Lower leg skin (tissue), 4 donors: ENCODE data around the gene DDC. TPM values are rescaled to one million over a fixed set of nuclear protein-coding genes. Genes with fewer than 3 reads are reported as not detected.

ENCODE experiments used
- DNase-seq, 2 donors: peaks; one replicate each; pipeline ENCODE4 v3.0.0-alpha.2; 2019; ENCODE audit warnings: low spot score in 2 of 2
- H3K4me3 ChIP-seq: fragments of 200-600 bp; sonication (generic); 2 replicates; pipeline ENCODE4 v1.5.1; 2017; ENCODE audit warnings: mild to moderate bottlenecking, low read depth; ENCODE audit not compliant: poor library complexity, severe bottlenecking
- CTCF ChIP-seq, 3 donors: fragments of 450-650 bp; IDR thresholded peaks; one replicate each; pipeline ENCODE4 v1.5.1; 2016; ENCODE audit warnings: antibody characterized with exemption in 3 of 3, mild to moderate bottlenecking in 3 of 3, moderate library complexity in 2 of 3
- POLR2A ChIP-seq, 2 donors: fragments of 450-650 bp; IDR thresholded peaks; one replicate each; pipeline ENCODE4 v1.6.1; 2016 to 2017; ENCODE audit warnings: antibody characterized with exemption in 2 of 2, mild to moderate bottlenecking in 1 of 2, moderate library complexity in 1 of 2
- WGBS, 2 donors: methylation state at CpG; one replicate each; pipeline ENCODE4 v1.1.5; 2018; 5-methylcytosine and 5-hydroxymethylcytosine counted together
- intact Hi-C: fragments of 100-400 bp; cut with DNase I; formaldehyde crosslinking; loops from one replicate; pipeline ENCODE4 v1.15.0; 2023; ENCODE audit warnings: low total_unique reads
- total RNA-seq, 4 donors: library from RNA; depleted of rRNA; stranded (reverse); fragments of >200 nt; gene quantifications; one replicate each; pipeline ENCODE4 v1.1.0, GENCODE V29; 2016

Gene DDC
- total RNA-seq, 4 donors from 2014 or later, result 1.2 TPM; not detected in 3

GRCh38 chr7:50508471-50508943 lies 56.7 kb downstream of the DDC start:
- WGBS, 2 donors, result 70 to 78% methylated on average over 5 of the region's 5 CpGs
- no peak for DNase-seq
- H3K4me3 ChIP-seq, result no peak overlapping the region
- no peak for TF ChIP-seq POLR2A (IDR thresholded peaks at IDR 0.05)
- no peak for TF ChIP-seq CTCF (IDR thresholded peaks at IDR 0.05)
- intact Hi-C loops, result no loop called here

- TF ChIP-seq POLR2A (IDR thresholded peaks at IDR 0.05) (no peak), CTCF (IDR thresholded peaks at IDR 0.05) (no peak)
- peak in 1 of 2 donors; percentile 68 for DNase-seq
Observed at GRCh38 chr7:50507898-50508470, 57.2 kb downstream of the DDC start.

GRCh38 chr7:50505553-50506210 lies 59.5 kb downstream of the DDC start:
- H3K4me3 ChIP-seq, result no peak overlapping the region
- DNase-seq, result peak in 1 of 2 donors; percentile 77
- intact Hi-C loops, result no loop called here
- 72 to 80% methylated on average over 10 of the region's 10 CpGs for WGBS, 2 donors
- TF ChIP-seq POLR2A (IDR thresholded peaks at IDR 0.05) (no peak), CTCF (IDR thresholded peaks at IDR 0.05) (no peak)

More at GRCh38 chr7:50507898-50508470, 57.2 kb downstream of the DDC start:
- no peak overlapping the region for H3K4me3 ChIP-seq
- intact Hi-C loops, result no loop called here
- 82 to 87% methylated on average over 7 of the region's 7 CpGs for WGBS, 2 donors

- TF ChIP-seq CTCF (IDR thresholded peaks at IDR 0.05) (no peak), POLR2A (IDR thresholded peaks at IDR 0.05) (no peak)
- 87% methylated on average over 12 of the region's 12 CpGs for WGBS, 2 donors
- intact Hi-C loops, result no loop called here
- H3K4me3 ChIP-seq, result no peak overlapping the region
- peak in 1 of 2 donors; percentile 60 for DNase-seq
Observed at GRCh38 chr7:50504646-50505546, 60.3 kb downstream of the DDC start.

DNA sequence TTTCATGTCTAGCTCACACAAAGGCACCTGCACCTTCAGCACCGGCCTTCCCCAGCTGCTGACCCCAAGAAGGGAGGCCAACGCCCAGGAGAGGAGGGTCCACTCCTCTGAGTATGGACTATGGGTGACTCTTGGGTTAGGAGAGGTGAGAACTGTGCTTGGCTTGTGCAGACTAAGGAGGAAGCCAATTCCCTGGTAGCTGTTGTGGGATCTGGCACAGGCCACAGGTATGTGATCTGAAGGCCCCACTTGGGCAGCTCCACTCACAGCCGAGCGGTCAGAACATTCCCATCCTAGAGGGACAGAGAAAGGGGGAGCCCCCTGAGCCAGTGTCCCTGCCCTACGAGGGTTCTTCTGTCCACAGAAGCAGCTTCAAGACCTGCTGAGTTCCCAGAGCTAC lies 62.3 kb downstream of the DDC start:
- WGBS, 2 donors, result 84 to 90% methylated on average over 5 of the region's 5 CpGs
- TF ChIP-seq CTCF (IDR thresholded peaks at IDR 0.05) (no peak), POLR2A (IDR thresholded peaks at IDR 0.05) (no peak)
- H3K4me3 ChIP-seq, result no peak overlapping the region
- intact Hi-C loops, result no loop called here
- peak in 1 of 2 donors; percentile 76 for DNase-seq
